ENCODE data around the gene PAX7. TPM values are rescaled to one million over a fixed set of nuclear protein-coding genes. Genes with fewer than 3 reads are reported as not detected.

Gene PAX7
- total RNA-seq, 2 experiments from 2014 or later = not detected

GRCh38 chr1:18668750-18669404 lies 38.2 kb downstream of the PAX7 start:
- ATAC-seq (ENCODE audit: poor library complexity) = no peak
- intact Hi-C loops (cut with DNase I, micrococcal nuclease) = no loop called here
- Mint-ChIP-seq H3K4me3 (no peak overlapping the region), H3K9me3 (no peaks in the 10 kb centered on the region), H3K27me3 (no peaks in the 10 kb centered on the region), H3K27ac (no peak overlapping the region), H3K4me1 (ENCODE audit: low read depth) (peaks cover 18% of the 10 kb centered on the region), H3K36me3 (ENCODE audit: low read depth) (no peaks in the 10 kb centered on the region)
- H3K36me3 ChIP-seq (ENCODE audit: insufficient read depth, low read length) = no peaks in the 10 kb centered on the region
- H3K9me3 ChIP-seq (ENCODE audit: control insufficient read depth in 1 of 2, insufficient read depth in 1 of 2, low read length in 2 of 2) = no peaks in the 10 kb centered on the region
- H3K4me3 ChIP-seq (ENCODE audit: low read length) = no peak overlapping the region
- TF ChIP-seq CTCF (IDR thresholded peaks at IDR 0.05) = no peak
- no peak overlapping the region for H3K27ac ChIP-seq (ENCODE audit: low read depth in 1 of 2, low read length in 2 of 2)
- H3K4me1 ChIP-seq (ENCODE audit: insufficient read depth, low read length) = peaks cover 11% of the 10 kb centered on the region
- POLR2A ChIA-PET = no interaction called here
- DNase-seq = no peak
- H3K27me3 ChIP-seq (ENCODE audit: control insufficient read depth in 1 of 2, insufficient read depth in 2 of 2, low read length in 2 of 2) = peaks cover 2 to 4% of the 10 kb centered on the region in 2 experiments
- CTCF ChIA-PET = interaction anchor here (0.5 kb wide), 1 partner anchor 83 kb away, joined by 3 read pairs; no protein-coding TSS in a partner anchor

GRCh38 chr1:18670121-18670867 lies 39.6 kb downstream of the PAX7 start:
- Mint-ChIP-seq H3K27me3 (peaks cover 7% of the 10 kb centered on the region), H3K9me3 (no peaks in the 10 kb centered on the region), H3K27ac (no peak overlapping the region), H3K4me1 (ENCODE audit: low read depth) (peaks cover 14% of the 10 kb centered on the region), H3K36me3 (ENCODE audit: low read depth) (no peaks in the 10 kb centered on the region), H3K4me3 (no peak overlapping the region)
- Histone ChIP-seq H3K27me3 (ENCODE audit: control insufficient read depth in 1 of 2, insufficient read depth in 2 of 2, low read length in 2 of 2) (peaks cover 4 to 6% of the 10 kb centered on the region in 2 experiments), H3K4me1 (ENCODE audit: insufficient read depth, low read length) (peaks cover 11% of the 10 kb centered on the region), H3K27ac (ENCODE audit: low read depth in 1 of 2, low read length in 2 of 2) (no peak overlapping the region), H3K36me3 (ENCODE audit: insufficient read depth, low read length) (no peaks in the 10 kb centered on the region), H3K4me3 (ENCODE audit: low read length) (no peak overlapping the region), H3K9me3 (ENCODE audit: control insufficient read depth in 1 of 2, insufficient read depth in 1 of 2, low read length in 2 of 2) (no peaks in the 10 kb centered on the region)
- POLR2A ChIA-PET = no interaction called here
- ATAC-seq (ENCODE audit: poor library complexity) (no peak), DNase-seq (no peak)
- CTCF ChIA-PET = no interaction called here
- intact Hi-C loops (cut with DNase I, micrococcal nuclease) = no loop called here
- no peak for TF ChIP-seq CTCF (IDR thresholded peaks at IDR 0.05)

- TF ChIP-seq CTCF (IDR thresholded peaks at IDR 0.05) = no peak
- Histone ChIP-seq H3K27ac (ENCODE audit: low read depth in 1 of 2, low read length in 2 of 2) (no peak overlapping the region), H3K4me1 (ENCODE audit: insufficient read depth, low read length) (peaks cover 11% of the 10 kb centered on the region), H3K9me3 (ENCODE audit: control insufficient read depth in 1 of 2, insufficient read depth in 1 of 2, low read length in 2 of 2) (no peaks in the 10 kb centered on the region), H3K36me3 (ENCODE audit: insufficient read depth, low read length) (no peaks in the 10 kb centered on the region), H3K27me3 (ENCODE audit: control insufficient read depth in 1 of 2, insufficient read depth in 2 of 2, low read length in 2 of 2) (peaks cover 4 to 10% of the 10 kb centered on the region in 2 experiments), H3K4me3 (ENCODE audit: low read length) (no peak overlapping the region)
- intact Hi-C loops (cut with DNase I, micrococcal nuclease) = no loop called here
- no peak overlapping the region for H3K4me3 Mint-ChIP-seq
- H3K36me3 Mint-ChIP-seq (ENCODE audit: low read depth) = no peaks in the 10 kb centered on the region
- CTCF ChIA-PET = no interaction called here
- no peak overlapping the region for H3K27ac Mint-ChIP-seq
- ATAC-seq (ENCODE audit: poor library complexity) = no peak
- H3K27me3 Mint-ChIP-seq = peaks cover 13% of the 10 kb centered on the region
- no peak for DNase-seq
- peaks cover 14% of the 10 kb centered on the region for H3K4me1 Mint-ChIP-seq (ENCODE audit: low read depth)
- POLR2A ChIA-PET = no interaction called here
- H3K9me3 Mint-ChIP-seq = no peaks in the 10 kb centered on the region
Measured at GRCh38 chr1:18670868-18671225, 40.2 kb downstream of the PAX7 start.
